DND-41 (cell line): ENCODE measurements around the gene GRK7.

Experiments used
- ATAC-seq: fragments of 200-7000 bp; cut with Tn5 transposase; 3 replicates; pipeline ENCODE4 v1.9.1; 2021; ENCODE audit warnings: low read depth; ENCODE audit not compliant: insufficient read depth
- DNase-seq: peaks from one replicate; pipeline ENCODE4 v3.0.0-alpha.2; 2020
- H2AFZ ChIP-seq: 2 replicates; pipeline ENCODE4 v1.6.0; 2012; ENCODE audit warnings: low read depth, low read length
- H3K27ac ChIP-seq: 2 replicates; pipeline ENCODE4 v1.5.1; 2012; ENCODE audit warnings: low read length, inconsistent platforms
- H3K27me3 ChIP-seq: fragments of 200-600 bp; sonication (generic); 2 replicates; pipeline ENCODE4 v1.6.0; 2012; ENCODE audit warnings: low read length, mild to moderate bottlenecking, inconsistent platforms; ENCODE audit not compliant: insufficient read depth, poor library complexity
- H3K36me3 ChIP-seq: 2 replicates; pipeline ENCODE4 v1.5.1; 2012; ENCODE audit warnings: low read length, inconsistent platforms; ENCODE audit not compliant: insufficient read depth
- H3K4me1 ChIP-seq: 2 replicates; pipeline ENCODE4 v1.5.1; 2012; ENCODE audit warnings: mild to moderate bottlenecking, low read length; ENCODE audit not compliant: insufficient read depth
- H3K4me2 ChIP-seq: 2 replicates; pipeline ENCODE4 v1.6.0; 2012; ENCODE audit warnings: mild to moderate bottlenecking, moderate library complexity, low read length, inconsistent platforms; ENCODE audit not compliant: insufficient read depth
- H3K4me3 ChIP-seq, 2 experiments: fragments of 200-600 bp in 1 of 2; shearing (Covaris generic) in 1 of 2; 2 replicates each; pipeline ENCODE4 v1.5.1; 2012 to 2016; ENCODE audit warnings: inconsistent platforms in 2 of 2, low read length in 2 of 2, mild to moderate bottlenecking in 2 of 2, low read depth in 1 of 2, moderate library complexity in 1 of 2
- H3K79me2 ChIP-seq: 2 replicates; pipeline ENCODE4 v1.6.0; 2012; ENCODE audit warnings: low read length, inconsistent platforms; ENCODE audit not compliant: insufficient read depth
- H3K9ac ChIP-seq: 2 replicates; pipeline ENCODE4 v1.6.0; 2012; ENCODE audit warnings: low read depth, mild to moderate bottlenecking, inconsistent platforms, low read length, moderate library complexity
- H3K9me3 ChIP-seq: 2 replicates; pipeline ENCODE4 v1.5.1; 2012; ENCODE audit warnings: low read length, moderate library complexity, mild to moderate bottlenecking, inconsistent platforms; ENCODE audit not compliant: insufficient read depth, severe bottlenecking
- H4K20me1 ChIP-seq: 2 replicates; pipeline ENCODE4 v1.6.0; 2012; ENCODE audit warnings: low read length; ENCODE audit not compliant: insufficient read depth
- CTCF ChIP-seq: IDR thresholded peaks from 2 replicates; pipeline ENCODE4 v1.5.1; 2012; ENCODE audit warnings: borderline replicate concordance, low read length, moderate library complexity, mild to moderate bottlenecking; ENCODE audit not compliant: poor library complexity, severe bottlenecking; ENCODE audit errors: extremely low read depth
- EZH2 ChIP-seq: IDR thresholded peaks from 3 replicates; pipeline ENCODE4 v1.6.1; 2012; ENCODE audit warnings: borderline replicate concordance, low read depth, mild to moderate bottlenecking, moderate library complexity, low read length, inconsistent platforms; ENCODE audit not compliant: severe bottlenecking

Gene GRK7

GRCh38 chr3:141796081-141796888 is 33.1 kb downstream of the GRK7 start:
- Histone ChIP-seq H3K4me3 (peak overlapping the region in 1 of 2 experiments; percentile 64; a peak in 3 of 4 replicates), H3K4me2 (peak overlapping the region; percentile 82), H3K27ac (peak overlapping the region; percentile 92), H3K36me3 (no peaks in the 10 kb centered on the region), H3K9me3 (no peaks in the 10 kb centered on the region), H3K79me2 (no peaks in the 10 kb centered on the region), H4K20me1 (no peaks in the 10 kb centered on the region), H3K4me1 (peaks cover 46% of the 10 kb centered on the region), H3K27me3 (no peaks in the 10 kb centered on the region), H2AFZ (peak overlapping the region; percentile 82), H3K9ac (peak overlapping the region; percentile 66)
- TF ChIP-seq CTCF, result no peak
- TF ChIP-seq EZH2, result no peak
- peak; percentile 88 for DNase-seq
- peak; percentile 86 for ATAC-seq

GRCh38 chr3:141796889-141797781 is 33.9 kb downstream of the GRK7 start:
- TF ChIP-seq CTCF (no peak), EZH2 (no peak)
- peak overlapping the region; percentile 20 to 64; a peak in 3 of 4 replicates for H3K4me3 ChIP-seq
- peak overlapping the region; percentile 82 for H2AFZ ChIP-seq
- ATAC-seq (peak; percentile 53), DNase-seq (peak; percentile 77)
- H3K79me2 ChIP-seq, result no peaks in the 10 kb centered on the region
- peak overlapping the region; percentile 92 for H3K27ac ChIP-seq
- no peaks in the 10 kb centered on the region for H3K36me3 ChIP-seq
- H4K20me1 ChIP-seq, result no peaks in the 10 kb centered on the region
- H3K4me2 ChIP-seq, result peak overlapping the region; percentile 82
- peak overlapping the region; percentile 66 for H3K9ac ChIP-seq
- H3K9me3 ChIP-seq, result no peaks in the 10 kb centered on the region
- no peaks in the 10 kb centered on the region for H3K27me3 ChIP-seq
- H3K4me1 ChIP-seq, result peaks cover 46% of the 10 kb centered on the region

DNA sequence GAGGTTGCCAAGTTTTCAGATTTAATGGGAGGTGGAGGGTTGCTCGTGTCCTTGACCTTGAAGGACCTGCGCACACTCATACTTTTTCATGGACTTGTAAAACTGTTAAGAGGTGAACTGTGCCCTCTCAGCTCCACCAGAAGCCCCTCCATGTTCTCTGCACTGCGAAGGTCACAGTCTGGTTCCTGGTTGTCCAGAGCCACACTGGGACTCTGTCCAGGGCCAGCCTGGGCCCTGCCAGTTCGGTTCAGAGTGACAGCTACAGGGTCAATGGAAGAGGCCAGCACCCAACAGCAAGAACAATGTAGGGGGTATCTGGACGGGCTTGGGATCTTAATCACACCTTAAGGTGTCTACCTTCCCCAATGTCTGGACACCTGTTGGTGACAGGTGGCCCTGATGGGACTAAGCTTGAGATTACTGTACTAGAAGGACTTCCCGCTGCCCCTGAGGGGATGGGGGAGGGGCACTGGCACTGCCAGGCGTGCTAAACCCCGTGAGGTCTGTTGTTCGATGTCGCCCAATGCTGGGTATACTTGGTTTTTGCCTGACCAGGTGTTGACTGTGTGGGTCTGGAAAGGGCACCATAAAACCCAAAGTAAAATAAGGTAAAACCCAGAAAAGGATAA is 34.7 kb downstream of the GRK7 start:
- H3K27ac ChIP-seq, result peak overlapping the region; percentile 92
- peaks cover 46% of the 10 kb centered on the region for H3K4me1 ChIP-seq
- peak overlapping the region; percentile 20 to 64; a peak in 3 of 4 replicates for H3K4me3 ChIP-seq
- H3K9ac ChIP-seq, result peak overlapping the region; percentile 66
- H3K4me2 ChIP-seq, result peak overlapping the region; percentile 82
- H3K36me3 ChIP-seq, result no peaks in the 10 kb centered on the region
- H3K27me3 ChIP-seq, result no peaks in the 10 kb centered on the region
- H4K20me1 ChIP-seq, result no peaks in the 10 kb centered on the region
- DNase-seq (peak; percentile 18), ATAC-seq (no peak)
- peak overlapping the region; percentile 82 for H2AFZ ChIP-seq
- TF ChIP-seq CTCF, result no peak
- no peaks in the 10 kb centered on the region for H3K79me2 ChIP-seq
- no peaks in the 10 kb centered on the region for H3K9me3 ChIP-seq
